ENCODE results near the gene KRT13. TPM values are rescaled to one million over a fixed set of nuclear protein-coding genes. Genes with fewer than 3 reads are reported as not detected.

The KRT13 gene
- polyA plus RNA-seq, 1 donor from 2014 or later, result not detected

DNA sequence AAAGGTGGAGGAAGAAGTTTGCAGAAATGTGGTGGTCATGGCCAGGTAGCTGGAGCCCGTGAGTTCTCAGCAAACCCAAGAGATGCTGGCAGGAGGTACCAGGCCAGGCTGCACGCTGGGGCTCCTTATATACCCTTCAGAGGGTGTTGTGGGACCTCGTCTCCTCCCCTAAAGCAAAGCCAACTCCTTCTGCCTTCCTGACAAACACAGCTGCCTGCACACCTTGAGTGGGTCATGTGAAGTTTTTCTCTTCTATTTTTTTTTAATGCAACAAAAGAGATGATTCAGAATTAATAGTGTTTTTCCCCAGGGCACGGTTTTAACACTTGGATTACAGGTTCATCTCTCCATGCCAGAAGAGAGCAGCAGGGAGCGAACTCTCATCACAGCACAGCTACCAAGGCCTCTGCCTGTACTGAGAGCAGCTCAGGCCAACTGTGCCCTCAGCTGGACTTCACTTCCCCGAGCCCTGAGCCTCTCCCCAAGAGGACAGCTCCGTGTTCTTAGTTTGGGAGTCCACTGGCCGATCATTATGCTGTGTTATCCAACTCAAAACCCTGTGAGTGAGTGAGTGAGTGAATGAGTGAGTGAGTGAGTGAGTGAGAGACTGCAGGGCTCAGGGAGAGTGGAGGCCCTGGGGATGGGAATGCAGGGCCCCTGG lies 13.5 kb upstream of the KRT13 start, which contains the start of gene KRT15:
KRT15 (minus strand) TSS at position 102 of the 661 bp plus-strand sequence; CDS start at position 39, 63 bp downstream.
- Histone ChIP-seq H2AFZ (ENCODE audit: low read depth, low read length) (no peak within 1 kb of the TSS), H3K79me2 (replicated peaks; ENCODE audit: insufficient read depth, low read length) (no peaks in the 10 kb centered on the region), H4K20me1 (ENCODE audit: insufficient read depth) (no peaks in the 10 kb centered on the region), H3K9ac (ENCODE audit: low read length) (no peak within 1 kb of the TSS), H3K9me2 (ENCODE audit: insufficient read depth, low read length) (no peaks in the 10 kb centered on the region), H3K9me3 (ENCODE audit: low read length) (no peaks in the 10 kb centered on the region), H3K36me3 (ENCODE audit: insufficient read depth, low read length) (no peaks in the 10 kb centered on the region), H3K4me3 (ENCODE audit: low read length) (no peak within 1 kb of the TSS), H3K27ac (ENCODE audit: low read length) (no peak within 1 kb of the TSS), H3K27me3 (ENCODE audit: insufficient read depth, low read depth, low read length) (no peaks in the 10 kb centered on the region), H3K4me2 (ENCODE audit: low read length) (no peak within 1 kb of the TSS), H3F3A (ENCODE audit: insufficient read depth, low read length, poor library complexity, severe bottlenecking) (no peaks in the 10 kb centered on the region)
- TF ChIP-seq SMC3 (conservative IDR thresholded peaks at IDR 0.05; ENCODE audit: poor library complexity) (no peak), POLR2AphosphoS5 (IDR thresholded peaks at IDR 0.05) (no peak), EZH2 (IDR thresholded peaks at IDR 0.05; ENCODE audit: borderline replicate concordance, insufficient read depth, low read length, poor library complexity, severe bottlenecking) (no peak), EP300 (conservative IDR thresholded peaks at IDR 0.05; ENCODE audit: poor library complexity, severe bottlenecking) (no peak), TAF1 (IDR thresholded peaks at IDR 0.05; ENCODE audit: low read depth) (no peak), MXI1 (conservative IDR thresholded peaks at IDR 0.05; ENCODE audit: poor library complexity, severe bottlenecking) (no peak), RAD21 (conservative IDR thresholded peaks at IDR 0.05) (no peak)
- TF ChIP-seq, protein P1, sequence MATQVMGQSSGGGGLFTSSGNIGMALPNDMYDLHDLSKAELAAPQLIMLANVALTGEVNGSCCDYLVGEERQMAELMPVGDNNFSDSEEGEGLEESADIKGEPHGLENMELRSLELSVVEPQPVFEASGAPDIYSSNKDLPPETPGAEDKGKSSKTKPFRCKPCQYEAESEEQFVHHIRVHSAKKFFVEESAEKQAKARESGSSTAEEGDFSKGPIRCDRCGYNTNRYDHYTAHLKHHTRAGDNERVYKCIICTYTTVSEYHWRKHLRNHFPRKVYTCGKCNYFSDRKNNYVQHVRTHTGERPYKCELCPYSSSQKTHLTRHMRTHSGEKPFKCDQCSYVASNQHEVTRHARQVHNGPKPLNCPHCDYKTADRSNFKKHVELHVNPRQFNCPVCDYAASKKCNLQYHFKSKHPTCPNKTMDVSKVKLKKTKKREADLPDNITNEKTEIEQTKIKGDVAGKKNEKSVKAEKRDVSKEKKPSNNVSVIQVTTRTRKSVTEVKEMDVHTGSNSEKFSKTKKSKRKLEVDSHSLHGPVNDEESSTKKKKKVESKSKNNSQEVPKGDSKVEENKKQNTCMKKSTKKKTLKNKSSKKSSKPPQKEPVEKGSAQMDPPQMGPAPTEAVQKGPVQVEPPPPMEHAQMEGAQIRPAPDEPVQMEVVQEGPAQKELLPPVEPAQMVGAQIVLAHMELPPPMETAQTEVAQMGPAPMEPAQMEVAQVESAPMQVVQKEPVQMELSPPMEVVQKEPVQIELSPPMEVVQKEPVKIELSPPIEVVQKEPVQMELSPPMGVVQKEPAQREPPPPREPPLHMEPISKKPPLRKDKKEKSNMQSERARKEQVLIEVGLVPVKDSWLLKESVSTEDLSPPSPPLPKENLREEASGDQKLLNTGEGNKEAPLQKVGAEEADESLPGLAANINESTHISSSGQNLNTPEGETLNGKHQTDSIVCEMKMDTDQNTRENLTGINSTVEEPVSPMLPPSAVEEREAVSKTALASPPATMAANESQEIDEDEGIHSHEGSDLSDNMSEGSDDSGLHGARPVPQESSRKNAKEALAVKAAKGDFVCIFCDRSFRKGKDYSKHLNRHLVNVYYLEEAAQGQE (IDR thresholded peaks at IDR 0.05; ENCODE audit: borderline replicate concordance), result no peak
- TF ChIP-seq, protein P2, sequence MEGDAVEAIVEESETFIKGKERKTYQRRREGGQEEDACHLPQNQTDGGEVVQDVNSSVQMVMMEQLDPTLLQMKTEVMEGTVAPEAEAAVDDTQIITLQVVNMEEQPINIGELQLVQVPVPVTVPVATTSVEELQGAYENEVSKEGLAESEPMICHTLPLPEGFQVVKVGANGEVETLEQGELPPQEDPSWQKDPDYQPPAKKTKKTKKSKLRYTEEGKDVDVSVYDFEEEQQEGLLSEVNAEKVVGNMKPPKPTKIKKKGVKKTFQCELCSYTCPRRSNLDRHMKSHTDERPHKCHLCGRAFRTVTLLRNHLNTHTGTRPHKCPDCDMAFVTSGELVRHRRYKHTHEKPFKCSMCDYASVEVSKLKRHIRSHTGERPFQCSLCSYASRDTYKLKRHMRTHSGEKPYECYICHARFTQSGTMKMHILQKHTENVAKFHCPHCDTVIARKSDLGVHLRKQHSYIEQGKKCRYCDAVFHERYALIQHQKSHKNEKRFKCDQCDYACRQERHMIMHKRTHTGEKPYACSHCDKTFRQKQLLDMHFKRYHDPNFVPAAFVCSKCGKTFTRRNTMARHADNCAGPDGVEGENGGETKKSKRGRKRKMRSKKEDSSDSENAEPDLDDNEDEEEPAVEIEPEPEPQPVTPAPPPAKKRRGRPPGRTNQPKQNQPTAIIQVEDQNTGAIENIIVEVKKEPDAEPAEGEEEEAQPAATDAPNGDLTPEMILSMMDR (IDR thresholded peaks at IDR 0.05; ENCODE audit: poor library complexity, severe bottlenecking), result no peak

- no peak overlapping the region for H3K9ac ChIP-seq (ENCODE audit: low read length)
- no peak overlapping the region for H3K27ac ChIP-seq (ENCODE audit: low read length)
- no peak overlapping the region for H3K4me2 ChIP-seq (ENCODE audit: low read length)
- H3K4me3 ChIP-seq (ENCODE audit: low read length), result no peak overlapping the region
- H3F3A ChIP-seq (ENCODE audit: insufficient read depth, low read length, poor library complexity, severe bottlenecking), result no peaks in the 10 kb centered on the region
- no peaks in the 10 kb centered on the region for H3K79me2 ChIP-seq (replicated peaks; ENCODE audit: insufficient read depth, low read length)
- no peak for TF ChIP-seq POLR2AphosphoS5 (IDR thresholded peaks at IDR 0.05)
- TF ChIP-seq MXI1 (conservative IDR thresholded peaks at IDR 0.05; ENCODE audit: poor library complexity, severe bottlenecking), result no peak
- no peak for TF ChIP-seq RAD21 (conservative IDR thresholded peaks at IDR 0.05)
- no peaks in the 10 kb centered on the region for H4K20me1 ChIP-seq (ENCODE audit: insufficient read depth)
- H3K9me3 ChIP-seq (ENCODE audit: low read length), result no peaks in the 10 kb centered on the region
- no peak overlapping the region for H2AFZ ChIP-seq (ENCODE audit: low read depth, low read length)
- H3K36me3 ChIP-seq (ENCODE audit: insufficient read depth, low read length), result no peaks in the 10 kb centered on the region
- H3K27me3 ChIP-seq (ENCODE audit: insufficient read depth, low read depth, low read length), result no peaks in the 10 kb centered on the region
- H3K9me2 ChIP-seq (ENCODE audit: insufficient read depth, low read length), result no peaks in the 10 kb centered on the region
Measured at GRCh38 chr17:41518031-41518430, 12.6 kb upstream of the KRT13 start.

Measured in neural cell (in vitro differentiated cells).